HG02852 (cell line): ENCODE data around the gene JAM3.
"Not testable (repeated sequence)": the region's sequence is repeated elsewhere in the genome, so short reads cannot be mapped to it uniquely, and the experiment has no call there.

ENCODE experiments used
- ATAC-seq: cut with Tn5 transposase; IDR thresholded peaks from one replicate; pipeline ENCODE4 v1.9.1; 2021; ENCODE audit warnings: mild to moderate bottlenecking, moderate library complexity; ENCODE audit not compliant: unreplicated experiment

The JAM3 gene

GRCh38 chr11:134171951-134172350, 103.1 kb downstream of the JAM3 start:
- ATAC-seq, result no peak

GRCh38 chr11:134173296-134173695, 104.4 kb downstream of the JAM3 start:
- ATAC-seq, result no peak

- no peak for ATAC-seq
These were observed 107.4 kb downstream of the JAM3 start for GRCh38 chr11:134176284-134176683.

GRCh38 chr11:134178032-134178674, 109.3 kb downstream of the JAM3 start:
- no peak for ATAC-seq

GRCh38 chr11:134181707-134182106, 112.8 kb downstream of the JAM3 start:
- no peak for ATAC-seq

- ATAC-seq, result not testable (repeated sequence)
These were observed 119.2 kb downstream of the JAM3 start for GRCh38 chr11:134188092-134188491.

- ATAC-seq, result no peak
These were observed 127.9 kb downstream of the JAM3 start for GRCh38 chr11:134196756-134197155.

- ATAC-seq, result no peak
These were observed 130.7 kb downstream of the JAM3 start for GRCh38 chr11:134199531-134199930.

GRCh38 chr11:134200688-134201087, 131.8 kb downstream of the JAM3 start:
- ATAC-seq, result no peak
